Naive B cell (primary cell): ENCODE data around the gene CRACDL. TPM values are rescaled to one million over a fixed set of nuclear protein-coding genes. Genes with fewer than 3 reads are reported as not detected.

ENCODE experiments used
- ATAC-seq, 2 donors: fragments of 150-1000 bp; cut with Tn5 transposase; 2 replicates each; pipeline ENCODE4 v1.10.0; 2021; ENCODE audit warnings: low read depth in 2 of 2, mild to moderate bottlenecking in 2 of 2, moderate library complexity in 2 of 2
- DNase-seq: peaks from one replicate; pipeline ENCODE4 v3.0.0; 2022
- H3K27ac Mint-ChIP-seq, 6 donors: one replicate each; pipeline ENCODE4 v1.8.0; 2020 to 2022; ENCODE audit warnings: mild to moderate bottlenecking in 6 of 6, mixed read lengths in 6 of 6, moderate library complexity in 5 of 6, inconsistent platforms in 2 of 6
- H3K27me3 Mint-ChIP-seq, 3 donors: one replicate each; pipeline ENCODE4 v1.8.0; 2021 to 2022; ENCODE audit warnings: mixed read lengths in 3 of 3, mild to moderate bottlenecking in 1 of 3
- H3K36me3 Mint-ChIP-seq, 2 donors: one replicate each; pipeline ENCODE4 v1.8.0; 2020 to 2022; ENCODE audit warnings: mixed read lengths in 2 of 2, inconsistent platforms in 1 of 2, mild to moderate bottlenecking in 1 of 2
- H3K4me1 Mint-ChIP-seq, 3 donors: one replicate each; pipeline ENCODE4 v1.8.0; 2020 to 2022; ENCODE audit warnings: mixed read lengths in 3 of 3, inconsistent platforms in 1 of 3, mild to moderate bottlenecking in 1 of 3, moderate library complexity in 1 of 3
- H3K4me3 Mint-ChIP-seq, 8 donors: one replicate each; pipeline ENCODE4 v1.8.0; 2020 to 2022; ENCODE audit warnings: mild to moderate bottlenecking in 8 of 8, mixed read lengths in 8 of 8, moderate library complexity in 8 of 8, inconsistent platforms in 2 of 8
- H3K9me3 Mint-ChIP-seq, 7 donors: one replicate each; pipeline ENCODE4 v1.8.0; 2020 to 2022; ENCODE audit warnings: mixed read lengths in 7 of 7, mild to moderate bottlenecking in 5 of 7, inconsistent platforms in 2 of 7, moderate library complexity in 1 of 7
- polyA plus RNA-seq, 6 donors: library from polyadenylated mRNA; unstranded; fragments of 300-500 nt; fragmentation: Illumina TruSeq; gene quantifications; one replicate each; pipeline ENCODE4 v1.2.3, GENCODE V29; 2021; ENCODE audit warnings: low read depth in 6 of 6

Gene CRACDL, protein sequence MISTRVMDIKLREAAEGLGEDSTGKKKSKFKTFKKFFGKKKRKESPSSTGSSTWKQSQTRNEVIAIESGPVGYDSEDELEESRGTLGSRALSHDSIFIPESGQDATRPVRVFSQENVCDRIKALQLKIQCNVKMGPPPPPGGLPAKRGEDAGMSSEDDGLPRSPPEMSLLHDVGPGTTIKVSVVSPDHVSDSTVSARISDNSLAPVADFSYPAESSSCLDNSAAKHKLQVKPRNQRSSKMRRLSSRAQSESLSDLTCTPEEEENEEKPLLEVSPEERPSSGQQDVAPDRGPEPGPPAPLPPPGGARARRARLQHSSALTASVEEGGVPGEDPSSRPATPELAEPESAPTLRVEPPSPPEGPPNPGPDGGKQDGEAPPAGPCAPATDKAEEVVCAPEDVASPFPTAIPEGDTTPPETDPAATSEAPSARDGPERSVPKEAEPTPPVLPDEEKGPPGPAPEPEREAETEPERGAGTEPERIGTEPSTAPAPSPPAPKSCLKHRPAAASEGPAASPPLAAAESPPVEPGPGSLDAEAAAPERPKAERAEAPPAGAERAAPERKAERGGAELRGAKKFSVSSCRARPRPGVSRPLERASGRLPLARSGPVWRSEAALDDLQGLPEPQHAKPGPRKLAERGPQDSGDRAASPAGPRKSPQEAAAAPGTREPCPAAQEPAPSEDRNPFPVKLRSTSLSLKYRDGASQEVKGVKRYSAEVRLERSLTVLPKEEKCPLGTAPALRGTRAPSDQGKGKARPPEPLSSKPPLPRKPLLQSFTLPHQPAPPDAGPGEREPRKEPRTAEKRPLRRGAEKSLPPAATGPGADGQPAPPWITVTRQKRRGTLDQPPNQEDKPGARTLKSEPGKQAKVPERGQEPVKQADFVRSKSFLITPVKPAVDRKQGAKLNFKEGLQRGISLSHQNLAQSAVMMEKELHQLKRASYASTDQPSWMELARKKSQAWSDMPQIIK
- polyA plus RNA-seq, result not detected

DNA sequence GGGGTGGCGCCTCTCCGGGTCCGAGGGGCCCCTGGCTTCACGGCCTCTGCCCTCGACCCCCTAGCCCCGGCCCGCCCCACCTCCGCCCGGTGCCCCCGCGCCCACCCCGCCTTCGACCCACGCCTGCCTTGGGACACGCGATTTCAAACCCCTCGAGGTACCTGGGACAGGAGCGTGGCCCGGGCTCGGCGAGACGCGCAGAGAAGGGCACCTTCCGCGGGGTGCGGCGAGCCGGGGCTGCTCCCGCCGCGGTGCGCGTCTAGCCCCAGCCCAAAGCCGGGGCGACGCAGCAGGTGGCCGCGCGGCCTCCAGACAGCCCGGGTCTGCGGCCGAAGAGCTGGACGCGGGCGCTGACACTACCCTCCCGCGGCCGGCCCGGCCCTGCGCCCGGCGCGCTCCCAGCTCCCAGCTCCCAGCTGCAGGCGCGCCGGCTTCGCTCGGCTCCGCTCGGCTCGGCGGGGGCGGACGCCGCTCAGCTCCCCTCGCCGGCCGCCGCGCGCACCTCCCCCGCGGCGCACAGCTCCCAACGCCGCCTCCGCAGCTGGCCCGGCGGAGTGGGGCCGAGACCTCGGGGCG lies at the start of gene CRACDL:
CRACDL (minus strand) TSS at position 449 of the 576 bp plus-strand sequence. CDS start 89,425 bp downstream, outside the sequence.
- H3K4me3 Mint-ChIP-seq, result peak within 1 kb of the TSS; percentile 66 to 88 (median 80)
- H3K27ac Mint-ChIP-seq, result peak within 1 kb of the TSS in 1 of 6 donors; percentile 65
- H3K4me1 Mint-ChIP-seq, result peaks cover 0 to 14% (median 12%) of the 10 kb centered on the region in 3 donors
- H3K9me3 Mint-ChIP-seq, result no peaks in the 10 kb centered on the region
- DNase-seq (no peak), ATAC-seq (peak; percentile 48 to 50)
- peaks cover 0 to 5% of the 10 kb centered on the region in 2 donors for H3K36me3 Mint-ChIP-seq
- peaks cover 68 to 82% (median 74%) of the 10 kb centered on the region in 3 donors for H3K27me3 Mint-ChIP-seq

DNA sequence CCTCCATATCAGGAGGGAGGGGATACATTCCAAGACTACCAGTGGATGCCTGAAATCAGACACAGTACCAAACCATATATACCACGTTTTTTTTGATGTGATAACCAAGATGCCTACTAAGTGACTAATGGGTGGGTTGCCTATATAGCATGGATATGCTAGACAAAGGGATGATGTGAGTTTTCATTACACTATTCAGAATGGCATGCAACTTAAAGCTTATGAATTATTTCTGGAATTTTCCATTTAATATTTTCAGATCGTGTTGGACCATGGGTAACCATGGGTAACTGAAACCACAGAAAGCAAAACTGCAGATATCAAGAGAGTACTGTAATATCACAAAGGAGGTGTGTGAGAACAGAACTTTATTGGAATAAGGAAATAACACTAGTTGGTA lies 39.6 kb upstream of the CRACDL start:
- H3K9me3 Mint-ChIP-seq, result peaks cover 20 to 65% (median 38%) of the 10 kb centered on the region in 7 donors
- ATAC-seq, result no peak
- no peak for DNase-seq

DNA sequence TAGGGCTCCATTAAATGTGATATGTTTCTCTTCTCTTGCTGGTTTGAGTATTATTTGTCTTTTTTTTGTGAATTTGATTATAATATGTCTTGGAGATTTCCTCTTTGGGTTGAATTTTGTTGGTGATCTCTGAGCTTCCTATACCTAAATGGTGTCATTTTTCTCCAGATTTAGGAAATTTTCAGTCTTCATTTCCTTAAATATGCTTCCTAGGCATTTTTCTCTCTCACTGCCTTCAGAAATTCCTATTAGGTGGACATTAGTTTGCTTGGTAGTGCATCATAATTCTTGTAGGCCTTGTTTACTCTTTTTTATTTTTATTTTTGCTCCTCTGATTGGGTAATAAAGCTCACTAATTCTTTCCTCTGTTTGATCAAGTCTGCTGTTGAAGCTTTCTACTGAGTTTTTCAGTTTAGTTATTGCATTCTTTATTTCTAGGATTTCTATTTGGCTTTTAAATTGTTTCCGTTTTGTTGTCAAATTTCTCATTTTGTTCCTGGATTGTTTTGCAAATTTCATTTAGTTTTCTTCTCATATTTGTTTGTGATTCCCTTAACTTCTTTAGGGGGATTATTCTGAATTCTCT lies 36.6 kb upstream of the CRACDL start:
- DNase-seq, result no peak
- Mint-ChIP-seq H3K36me3 (peaks cover 19 to 57% of the 10 kb centered on the region in 2 donors), H3K27ac (no peak overlapping the region), H3K9me3 (peaks cover 14 to 81% (median 51%) of the 10 kb centered on the region in 7 donors), H3K4me3 (no peak overlapping the region), H3K4me1 (no peaks in the 10 kb centered on the region), H3K27me3 (peaks cover 30 to 43% (median 34%) of the 10 kb centered on the region in 3 donors)
- ATAC-seq, result no peak

More for the DNA sequence above, 39.6 kb upstream of the CRACDL start:
- peaks cover 19 to 50% of the 10 kb centered on the region in 2 donors for H3K36me3 Mint-ChIP-seq
- H3K27ac Mint-ChIP-seq, result peak overlapping the region in 1 of 6 donors; percentile 6
- H3K4me1 Mint-ChIP-seq, result no peaks in the 10 kb centered on the region
- H3K4me3 Mint-ChIP-seq, result no peak overlapping the region
- H3K27me3 Mint-ChIP-seq, result peaks cover 17 to 39% (median 31%) of the 10 kb centered on the region in 3 donors

DNA sequence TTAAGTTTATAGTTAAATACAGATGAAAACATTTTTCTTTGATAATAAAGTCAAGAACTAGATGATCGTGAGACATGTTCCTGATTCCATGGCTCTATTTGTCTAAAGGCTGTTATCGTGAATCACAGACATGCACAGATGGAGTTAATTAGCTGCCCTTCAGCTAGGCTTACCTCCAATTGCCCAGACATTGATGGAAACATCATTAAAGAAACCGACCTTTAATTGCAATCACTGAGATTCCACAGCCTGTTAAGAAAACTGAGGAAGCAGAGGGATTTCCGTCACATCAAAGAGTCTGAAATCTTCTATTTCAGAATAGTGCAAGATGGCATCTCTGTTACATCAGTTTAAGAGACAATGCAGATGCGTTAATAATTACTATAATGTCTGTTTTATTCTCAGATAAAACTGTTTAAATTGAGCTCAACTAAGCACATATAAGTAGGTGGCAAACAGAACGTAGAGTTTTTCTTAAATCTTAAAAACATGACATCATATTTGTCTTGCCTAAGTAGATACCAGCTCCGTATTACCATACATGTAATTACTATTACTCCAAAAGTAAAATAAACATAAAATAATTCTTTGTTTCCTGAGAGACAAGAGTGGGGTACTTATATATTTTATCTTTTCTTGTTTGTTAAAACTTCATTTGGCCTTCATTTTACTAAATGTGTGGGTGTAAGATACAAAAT lies 23.9 kb upstream of the CRACDL start:
- H3K27me3 Mint-ChIP-seq, result peaks cover 9 to 25% (median 11%) of the 10 kb centered on the region in 3 donors
- H3K4me1 Mint-ChIP-seq, result no peaks in the 10 kb centered on the region
- no peak overlapping the region for H3K27ac Mint-ChIP-seq
- ATAC-seq (no peak), DNase-seq (no peak)
- no peak overlapping the region for H3K4me3 Mint-ChIP-seq
- peaks cover 17 to 31% (median 18%) of the 10 kb centered on the region in 7 donors for H3K9me3 Mint-ChIP-seq
- H3K36me3 Mint-ChIP-seq, result peaks cover 0 to 7% of the 10 kb centered on the region in 2 donors

DNA sequence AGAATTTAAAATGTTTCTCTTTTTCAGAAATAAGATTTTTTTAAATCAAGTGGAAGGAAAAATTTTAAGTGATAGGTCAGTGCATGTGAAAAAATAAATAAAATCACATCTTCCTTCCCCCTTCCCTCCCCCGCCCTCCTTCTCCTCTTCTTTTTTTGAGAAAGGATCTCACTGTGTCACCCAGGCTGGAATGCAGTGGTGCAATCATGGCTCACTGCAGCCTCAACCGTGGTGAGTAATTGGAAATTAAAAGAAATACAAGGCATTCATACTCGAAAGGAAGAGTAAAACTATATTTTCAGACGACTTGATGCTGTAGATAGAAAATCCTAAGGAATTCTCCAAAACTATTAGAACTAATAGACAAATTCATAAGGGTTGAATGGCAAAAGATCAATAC lies 16.9 kb upstream of the CRACDL start:
- peaks cover 30 to 40% (median 40%) of the 10 kb centered on the region in 3 donors for H3K27me3 Mint-ChIP-seq
- ATAC-seq, result no peak
- no peak overlapping the region for H3K4me3 Mint-ChIP-seq
- H3K4me1 Mint-ChIP-seq, result no peaks in the 10 kb centered on the region
- H3K9me3 Mint-ChIP-seq, result no peaks in the 10 kb centered on the region
- no peak for DNase-seq
- no peak overlapping the region for H3K27ac Mint-ChIP-seq
- H3K36me3 Mint-ChIP-seq, result no peaks in the 10 kb centered on the region

GRCh38 chr2:98948956-98949739 lies 13.1 kb upstream of the CRACDL start:
- H3K36me3 Mint-ChIP-seq, result no peaks in the 10 kb centered on the region
- no peaks in the 10 kb centered on the region for H3K9me3 Mint-ChIP-seq
- no peak overlapping the region for H3K27ac Mint-ChIP-seq
- no peak overlapping the region for H3K4me3 Mint-ChIP-seq
- H3K27me3 Mint-ChIP-seq, result peaks cover 28 to 64% (median 52%) of the 10 kb centered on the region in 3 donors
- ATAC-seq (no peak), DNase-seq (no peak)
- H3K4me1 Mint-ChIP-seq, result no peaks in the 10 kb centered on the region

DNA sequence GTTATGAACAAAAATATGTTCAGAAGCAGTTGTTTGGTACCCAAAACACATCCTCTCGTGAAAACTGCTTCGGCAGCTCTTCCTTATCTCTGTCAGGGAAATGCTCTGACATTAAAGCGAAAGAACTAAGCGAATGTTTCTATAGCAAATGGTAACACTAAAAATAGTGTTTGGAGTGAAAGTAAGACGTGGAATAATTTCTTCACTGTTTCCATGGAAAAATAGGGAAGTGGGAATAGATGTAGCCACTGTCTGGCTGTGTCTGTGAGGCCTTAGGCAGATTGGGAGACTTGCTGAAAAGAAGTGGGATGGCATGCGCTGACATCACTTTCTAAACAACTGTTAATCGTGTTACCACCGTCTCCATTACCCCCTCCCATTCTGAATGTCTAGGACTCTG lies 11.5 kb upstream of the CRACDL start:
- Mint-ChIP-seq H3K4me1 (no peaks in the 10 kb centered on the region), H3K27me3 (peaks cover 33 to 74% (median 55%) of the 10 kb centered on the region in 3 donors), H3K4me3 (no peak overlapping the region), H3K27ac (no peak overlapping the region), H3K9me3 (no peaks in the 10 kb centered on the region), H3K36me3 (no peaks in the 10 kb centered on the region)
- ATAC-seq (no peak), DNase-seq (no peak)

DNA sequence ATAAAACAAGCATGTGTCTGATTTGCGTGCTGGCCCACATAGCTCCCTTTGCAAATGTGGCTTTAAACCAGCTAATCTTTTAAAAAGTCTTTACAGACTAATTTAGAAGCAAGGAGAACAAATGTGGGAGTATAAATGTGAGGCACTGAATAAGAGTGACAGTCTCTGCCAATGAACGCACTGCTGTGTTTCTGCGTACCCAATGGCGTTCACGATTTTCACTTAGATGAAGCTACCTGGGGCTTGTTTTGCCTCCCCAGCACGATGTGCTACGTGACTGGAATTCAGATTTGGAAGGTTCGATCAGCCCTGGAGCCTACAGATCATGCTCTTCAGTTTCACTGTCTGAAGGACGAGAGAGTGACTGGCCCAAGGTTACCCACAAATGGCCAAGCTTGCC lies 10.8 kb upstream of the CRACDL start:
- H3K27me3 Mint-ChIP-seq, result peaks cover 30 to 70% (median 48%) of the 10 kb centered on the region in 3 donors
- no peaks in the 10 kb centered on the region for H3K9me3 Mint-ChIP-seq
- no peak overlapping the region for H3K27ac Mint-ChIP-seq
- no peaks in the 10 kb centered on the region for H3K4me1 Mint-ChIP-seq
- no peak overlapping the region for H3K4me3 Mint-ChIP-seq
- H3K36me3 Mint-ChIP-seq, result no peaks in the 10 kb centered on the region
- DNase-seq (no peak), ATAC-seq (no peak)

DNA sequence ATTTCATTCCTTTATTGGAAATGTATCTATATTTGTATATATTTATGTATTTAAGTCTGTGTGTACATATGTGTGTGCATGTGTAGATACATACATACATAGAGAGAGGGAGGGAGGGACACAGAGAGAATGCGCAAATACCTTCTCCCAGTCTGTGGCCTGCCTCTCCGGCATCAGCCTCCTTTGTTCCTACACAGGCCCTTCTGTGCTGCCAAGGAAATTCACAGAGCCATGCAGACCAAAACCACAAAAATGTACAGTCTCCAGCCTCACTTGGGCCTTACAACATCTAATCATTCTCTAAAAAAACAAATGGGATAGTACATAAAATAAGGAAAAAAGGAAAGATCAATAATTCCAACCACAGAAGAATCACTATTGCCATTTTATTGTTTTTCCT lies 8.8 kb upstream of the CRACDL start:
- no peak overlapping the region for H3K27ac Mint-ChIP-seq
- DNase-seq (no peak), ATAC-seq (no peak)
- H3K4me3 Mint-ChIP-seq, result no peak overlapping the region
- H3K27me3 Mint-ChIP-seq, result peaks cover 36 to 58% (median 38%) of the 10 kb centered on the region in 3 donors
- H3K36me3 Mint-ChIP-seq, result peaks cover 0 to 2% of the 10 kb centered on the region in 2 donors
- H3K9me3 Mint-ChIP-seq, result no peaks in the 10 kb centered on the region
- H3K4me1 Mint-ChIP-seq, result no peaks in the 10 kb centered on the region

DNA sequence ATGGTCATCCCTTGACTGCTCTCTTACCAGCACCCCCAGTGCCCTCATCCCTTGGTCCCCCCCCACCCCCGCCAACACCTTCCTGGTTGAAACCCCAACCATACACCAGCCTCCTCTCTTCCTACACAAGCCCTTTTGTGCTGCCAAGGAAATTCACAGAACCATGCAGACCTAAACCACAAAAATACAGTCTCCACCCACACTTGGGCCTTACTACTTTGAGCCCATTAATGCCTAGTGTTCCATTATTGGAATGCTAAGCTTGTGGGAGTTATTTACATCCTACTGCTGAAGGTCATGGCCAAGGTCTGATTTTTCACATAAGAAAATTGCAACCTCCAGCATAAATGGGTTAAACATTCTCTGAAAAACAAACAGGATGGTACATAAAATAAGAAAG lies 4.1 kb upstream of the CRACDL start:
- DNase-seq (no peak), ATAC-seq (no peak)
- Mint-ChIP-seq H3K36me3 (peaks cover 0 to 5% of the 10 kb centered on the region in 2 donors), H3K9me3 (no peaks in the 10 kb centered on the region), H3K27me3 (peaks cover 47 to 53% (median 50%) of the 10 kb centered on the region in 3 donors), H3K27ac (no peak overlapping the region), H3K4me1 (peaks cover 0 to 9% (median 8%) of the 10 kb centered on the region in 3 donors), H3K4me3 (no peak overlapping the region)

DNA sequence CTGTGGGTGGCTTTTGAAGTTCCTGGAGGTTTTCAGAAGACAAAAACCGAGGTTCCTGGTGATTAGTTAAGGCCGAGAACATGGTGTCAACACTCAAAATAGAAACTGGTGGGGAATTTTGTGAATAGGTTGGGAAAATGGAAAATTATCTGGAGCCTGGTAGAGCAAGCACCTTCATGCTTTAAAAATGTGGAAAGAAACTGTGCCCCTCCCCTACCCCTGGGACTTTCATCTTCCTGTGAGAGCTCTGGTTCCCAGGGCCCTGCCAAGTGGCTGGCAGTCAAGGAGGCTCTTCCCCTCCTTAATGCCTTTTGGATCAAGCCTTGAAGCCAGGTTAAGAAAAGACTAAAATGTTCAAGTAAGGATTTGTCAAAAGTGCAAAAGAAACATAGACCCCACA lies 1.9 kb upstream of the CRACDL start:
- H3K9me3 Mint-ChIP-seq, result no peaks in the 10 kb centered on the region
- peaks cover 0 to 14% (median 8%) of the 10 kb centered on the region in 3 donors for H3K4me1 Mint-ChIP-seq
- peaks cover 0 to 5% of the 10 kb centered on the region in 2 donors for H3K36me3 Mint-ChIP-seq
- H3K4me3 Mint-ChIP-seq, result peak overlapping the region in 6 of 8 donors; percentile 4 to 88 (median 76)
- DNase-seq (no peak), ATAC-seq (no peak)
- H3K27me3 Mint-ChIP-seq, result peaks cover 57 to 64% (median 57%) of the 10 kb centered on the region in 3 donors
- H3K27ac Mint-ChIP-seq, result no peak overlapping the region
